DMS153 treated with DMSO at 0.1 percent for 48 hours (cell line): ENCODE measurements around the gene MGME1.

Source experiments
- DNase-seq: peaks from one replicate; lab custom pipeline; 2025; ENCODE audit not compliant: unreplicated experiment; lab: John Stamatoyannopoulos, UW

MGME1 gene, protein sequence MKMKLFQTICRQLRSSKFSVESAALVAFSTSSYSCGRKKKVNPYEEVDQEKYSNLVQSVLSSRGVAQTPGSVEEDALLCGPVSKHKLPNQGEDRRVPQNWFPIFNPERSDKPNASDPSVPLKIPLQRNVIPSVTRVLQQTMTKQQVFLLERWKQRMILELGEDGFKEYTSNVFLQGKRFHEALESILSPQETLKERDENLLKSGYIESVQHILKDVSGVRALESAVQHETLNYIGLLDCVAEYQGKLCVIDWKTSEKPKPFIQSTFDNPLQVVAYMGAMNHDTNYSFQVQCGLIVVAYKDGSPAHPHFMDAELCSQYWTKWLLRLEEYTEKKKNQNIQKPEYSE

DNA sequence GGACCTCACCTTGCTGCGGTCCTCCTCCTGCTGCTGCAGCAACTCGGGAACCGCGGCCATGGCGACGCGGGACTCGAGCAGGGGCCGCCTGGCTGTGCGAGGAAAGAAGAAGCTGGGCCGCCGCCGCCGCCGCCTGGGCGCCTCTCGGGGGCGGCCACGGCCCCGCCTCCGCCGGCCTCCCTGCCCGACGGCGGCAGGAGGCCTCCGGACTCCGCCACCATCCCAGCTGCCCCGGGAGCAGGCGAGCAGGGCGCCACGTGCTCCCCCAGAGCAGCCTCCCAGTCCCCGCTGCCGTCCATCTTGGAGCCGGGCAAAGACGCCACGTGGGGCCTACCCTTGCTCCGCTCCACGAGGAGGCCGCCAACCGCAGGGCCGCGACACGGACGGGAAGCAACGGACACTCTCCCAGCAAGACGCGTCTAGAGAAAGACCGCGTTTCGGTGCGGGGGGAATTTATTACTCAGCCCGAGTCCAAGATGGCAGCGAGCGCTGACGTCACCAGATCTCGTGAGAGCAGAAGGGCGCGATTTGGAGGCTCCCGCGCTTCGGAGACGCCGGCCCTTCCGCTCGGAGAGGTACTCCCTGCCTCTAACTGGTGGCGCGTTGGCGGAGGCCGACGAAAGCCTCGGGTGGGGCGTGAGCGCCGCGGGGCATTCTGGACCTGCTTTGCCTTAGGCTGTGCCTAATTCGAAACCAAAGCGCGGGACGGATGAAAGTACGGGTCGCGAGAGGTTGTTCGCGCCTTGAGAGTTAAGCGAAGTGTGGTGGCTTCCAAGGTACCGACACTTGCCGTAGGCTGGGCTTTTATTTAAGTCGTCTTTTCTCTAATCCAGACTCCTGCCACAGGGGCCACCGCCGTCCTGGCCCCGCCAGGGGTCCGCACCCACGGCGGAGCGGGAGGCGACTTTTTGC lies at the start of gene MGME1, which contains the start of gene SNX5:
MGME1 (plus strand) TSS at position 653 of the 912 bp plus-strand sequence. CDS start 842 bp downstream, outside the sequence.
SNX5 (minus strand) TSS at position 429 of the 912 bp plus-strand sequence; CDS start at position 60, 369 bp downstream.
- DNase-seq = peak; percentile 96

DNA sequence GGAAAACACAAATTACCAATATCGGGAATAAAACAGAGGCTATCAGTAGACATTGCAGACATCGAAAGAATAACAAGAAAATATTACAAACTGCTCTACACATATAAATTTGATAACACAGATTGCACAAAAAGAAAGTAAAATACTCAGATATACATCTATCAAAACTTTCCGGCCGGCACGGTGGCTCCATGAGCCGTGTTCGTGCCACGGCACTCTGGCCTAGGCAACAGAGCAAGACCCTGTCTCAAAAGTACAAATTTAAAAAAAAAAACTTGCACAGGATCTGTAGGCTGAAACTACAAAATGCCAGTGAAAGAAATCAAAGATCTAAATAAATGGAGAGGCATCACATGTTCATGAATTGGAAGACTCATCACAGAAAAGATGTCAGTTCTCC lies 49.7 kb upstream of the MGME1 start:
- no peak for DNase-seq

DNA sequence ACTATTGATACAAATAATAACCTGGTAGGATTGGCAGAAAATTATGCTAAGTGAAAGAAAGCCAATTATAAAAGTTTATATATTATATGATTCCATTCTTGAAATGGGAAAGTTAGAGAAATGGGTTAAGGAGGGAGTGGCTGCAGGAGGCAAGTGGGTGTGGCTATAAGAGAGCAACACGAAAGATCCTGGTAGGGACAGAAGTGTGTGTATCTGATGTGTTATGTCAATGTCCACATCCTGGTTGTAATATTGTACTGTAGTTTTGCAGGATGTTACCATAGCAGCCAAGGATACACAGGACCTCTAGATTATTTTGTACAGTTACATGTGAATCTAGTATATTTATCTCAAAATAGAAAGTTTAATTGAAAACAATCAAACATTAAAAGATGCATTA lies 47.0 kb upstream of the MGME1 start:
- no peak for DNase-seq

DNA sequence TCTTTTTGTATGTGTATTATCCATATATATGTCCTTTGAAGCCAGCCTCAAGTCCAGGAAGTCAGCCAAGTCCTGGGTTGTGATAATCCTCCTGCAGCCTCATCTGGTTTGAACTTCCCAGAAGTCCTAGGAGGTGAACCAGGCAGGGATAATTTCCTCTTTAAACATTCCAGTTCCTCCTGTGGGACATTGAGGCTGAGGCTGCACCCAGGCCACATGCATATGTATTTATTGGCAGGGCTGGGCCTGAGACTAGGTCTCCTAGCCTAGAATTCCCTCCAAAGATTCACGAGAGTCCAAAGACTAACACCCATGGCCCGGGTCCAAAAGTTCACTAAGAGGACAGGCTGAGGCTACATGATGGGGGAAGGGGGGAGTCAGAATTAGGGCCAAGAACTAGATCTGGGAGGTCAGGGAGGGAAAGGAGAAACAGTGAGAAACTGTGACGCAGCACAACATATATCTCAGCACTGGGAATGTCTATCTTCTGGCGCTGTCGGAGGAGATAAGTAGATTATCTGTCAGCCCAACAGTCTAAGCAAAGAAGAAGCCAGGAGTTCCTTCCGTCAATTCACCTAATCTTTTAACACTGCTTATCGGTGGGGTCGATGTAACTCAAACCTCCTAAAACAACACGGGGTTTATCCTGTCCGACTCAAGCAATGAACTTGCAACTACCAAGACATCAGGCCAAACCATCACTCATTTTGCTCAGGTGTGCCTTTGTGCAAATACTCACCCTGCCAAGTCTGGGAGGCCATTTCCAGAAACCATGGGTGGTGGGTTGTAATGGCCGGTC lies 43.5 kb upstream of the MGME1 start:
- no peak for DNase-seq

DNA sequence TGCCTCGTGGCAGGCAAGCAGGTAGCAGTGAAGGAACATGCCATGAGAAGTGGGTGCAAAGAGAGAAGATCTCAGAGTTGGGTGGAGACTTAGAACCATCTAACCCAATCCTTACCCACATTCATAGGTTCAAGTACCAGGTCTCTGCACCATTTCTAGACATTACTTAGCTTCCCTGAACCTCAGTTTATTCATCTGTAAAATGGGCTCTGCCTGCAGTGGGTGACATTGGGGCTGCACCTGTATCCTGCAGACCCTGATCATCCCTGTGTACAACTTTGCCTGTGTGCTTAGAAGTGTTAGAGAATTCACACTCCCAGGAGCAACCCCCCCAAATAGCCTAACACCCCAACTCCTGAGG lies 42.9 kb upstream of the MGME1 start:
- DNase-seq = no peak

DNA sequence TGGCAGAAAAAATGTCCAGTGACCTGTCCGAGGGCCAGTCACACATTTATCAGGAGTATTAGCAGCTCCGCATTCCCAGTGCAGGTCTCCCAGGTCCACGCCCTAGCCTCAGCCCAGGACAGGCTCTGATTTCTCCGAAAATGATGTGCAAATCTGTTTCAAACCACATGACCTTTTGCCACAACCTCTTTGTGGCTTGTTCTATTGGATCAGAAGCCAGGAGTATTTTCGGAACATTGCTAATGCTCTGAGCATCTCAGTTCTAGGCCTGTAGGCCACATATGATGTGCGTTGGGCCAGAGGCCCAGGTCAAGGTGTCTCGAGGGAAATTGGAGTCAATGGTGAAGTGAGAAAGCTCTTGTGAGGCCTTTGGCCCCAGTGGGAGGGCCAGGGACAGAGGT lies 40.6 kb upstream of the MGME1 start:
- no peak for DNase-seq

DNA sequence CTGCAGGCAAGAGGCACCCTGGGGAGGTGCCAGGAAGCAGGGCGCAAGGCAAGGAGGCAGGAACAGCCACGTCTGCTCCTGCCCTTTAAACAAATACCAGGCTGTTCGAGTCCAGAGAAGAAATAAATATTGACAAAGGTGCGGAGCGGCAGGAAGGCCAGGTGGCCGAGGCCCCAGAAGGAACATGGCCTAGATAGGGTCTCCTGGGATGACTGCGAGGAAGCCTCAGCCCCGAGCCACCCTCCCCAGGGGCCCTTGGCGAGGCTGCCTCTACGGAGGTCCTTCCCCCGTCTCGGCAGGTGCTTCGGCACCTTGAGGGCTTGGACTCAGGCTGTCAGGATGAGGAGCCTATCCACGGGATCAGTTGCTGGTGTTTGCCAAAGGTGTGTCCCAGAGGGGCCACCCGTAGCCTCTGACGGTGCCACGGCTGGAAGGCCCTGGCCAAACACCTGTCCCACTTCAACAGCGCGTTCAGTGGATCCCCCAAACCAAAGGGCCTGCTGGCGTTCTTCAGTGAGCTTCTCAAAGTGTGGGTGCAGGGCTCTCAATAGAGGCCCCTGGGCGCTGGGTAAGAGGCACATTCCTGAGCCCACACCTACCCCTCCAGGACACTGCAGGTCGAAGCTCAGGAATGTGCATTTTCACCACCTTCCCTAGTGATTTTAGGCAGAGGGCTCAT lies 40.0 kb upstream of the MGME1 start:
- no peak for DNase-seq

DNA sequence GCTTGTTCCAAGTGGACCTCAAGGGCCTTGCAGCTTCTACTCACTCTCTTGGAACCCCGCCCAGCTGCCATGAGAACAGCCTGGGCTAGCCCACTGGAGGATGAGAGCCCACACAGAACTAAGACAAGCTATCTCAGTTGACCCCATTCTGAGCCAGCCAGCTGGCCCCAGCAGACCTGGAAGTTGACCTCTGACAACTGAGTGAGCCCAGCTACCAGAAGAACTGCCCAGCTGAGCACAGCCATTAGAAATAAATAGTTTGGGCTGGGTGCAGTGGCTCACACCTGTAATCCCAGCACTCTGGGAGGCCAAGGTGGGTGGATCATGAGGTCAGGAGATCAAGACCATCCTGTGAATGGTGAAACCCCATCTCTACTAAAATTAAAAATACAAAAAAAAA lies 37.3 kb upstream of the MGME1 start:
- no peak for DNase-seq

DNA sequence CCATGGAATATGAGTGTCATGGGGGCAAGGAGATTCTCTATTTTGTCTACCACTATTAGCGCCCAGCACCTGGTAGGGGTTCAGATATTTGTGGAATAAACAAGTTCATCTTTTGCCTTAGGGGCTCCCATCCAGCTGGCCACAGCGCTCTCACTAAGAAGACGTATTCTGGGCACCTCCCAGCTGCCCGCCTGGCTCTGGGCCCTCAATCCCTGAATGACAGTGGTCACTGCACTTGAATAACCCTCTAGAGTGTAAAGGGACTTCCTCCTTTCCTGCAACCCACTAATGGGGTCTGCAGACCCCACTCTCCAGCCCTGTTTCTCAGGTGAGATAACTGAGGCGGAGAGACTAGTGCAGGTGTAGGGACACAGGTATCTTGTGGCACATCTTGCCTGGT lies 36.4 kb upstream of the MGME1 start:
- no peak for DNase-seq

DNA sequence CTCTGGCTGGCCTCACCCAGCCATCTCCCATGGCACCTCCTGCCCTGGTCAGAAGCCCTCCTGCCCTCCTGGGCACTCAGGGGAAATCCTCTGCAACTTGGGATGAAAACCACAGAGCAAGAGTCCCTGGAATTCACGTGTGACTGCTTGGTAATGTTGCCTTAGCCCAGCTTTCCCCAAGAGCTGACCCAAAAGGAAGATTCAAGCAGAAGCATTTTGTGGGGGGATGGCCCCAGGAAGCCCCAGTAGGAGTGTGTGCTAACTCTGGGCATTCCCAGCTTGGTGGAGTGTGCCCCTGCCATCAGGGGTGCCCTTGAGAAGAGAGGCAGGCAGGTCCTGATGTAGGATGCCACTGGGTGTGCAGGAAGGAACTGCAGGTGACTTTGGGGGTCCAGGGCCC lies 35.7 kb upstream of the MGME1 start:
- no peak for DNase-seq

DNA sequence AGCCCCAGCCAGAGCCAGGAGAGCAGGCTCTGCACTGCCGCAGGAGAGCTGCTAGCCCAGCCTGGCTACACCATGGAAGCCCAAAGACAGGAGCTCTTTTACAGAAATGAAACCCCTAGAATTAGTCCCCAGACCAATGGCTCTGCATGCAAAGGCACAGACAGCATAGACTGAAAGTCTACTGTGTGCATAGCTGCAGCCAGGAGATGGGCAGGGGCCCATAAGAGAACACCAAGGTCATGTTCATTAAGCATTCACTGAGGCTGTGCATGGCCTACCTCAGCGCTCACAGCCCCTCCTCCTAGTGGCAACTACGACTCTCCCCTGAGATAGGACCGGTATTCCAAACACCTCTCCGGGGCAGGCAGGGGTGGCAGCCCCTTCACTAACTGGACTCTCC lies 35.1 kb upstream of the MGME1 start:
- no peak for DNase-seq

DNA sequence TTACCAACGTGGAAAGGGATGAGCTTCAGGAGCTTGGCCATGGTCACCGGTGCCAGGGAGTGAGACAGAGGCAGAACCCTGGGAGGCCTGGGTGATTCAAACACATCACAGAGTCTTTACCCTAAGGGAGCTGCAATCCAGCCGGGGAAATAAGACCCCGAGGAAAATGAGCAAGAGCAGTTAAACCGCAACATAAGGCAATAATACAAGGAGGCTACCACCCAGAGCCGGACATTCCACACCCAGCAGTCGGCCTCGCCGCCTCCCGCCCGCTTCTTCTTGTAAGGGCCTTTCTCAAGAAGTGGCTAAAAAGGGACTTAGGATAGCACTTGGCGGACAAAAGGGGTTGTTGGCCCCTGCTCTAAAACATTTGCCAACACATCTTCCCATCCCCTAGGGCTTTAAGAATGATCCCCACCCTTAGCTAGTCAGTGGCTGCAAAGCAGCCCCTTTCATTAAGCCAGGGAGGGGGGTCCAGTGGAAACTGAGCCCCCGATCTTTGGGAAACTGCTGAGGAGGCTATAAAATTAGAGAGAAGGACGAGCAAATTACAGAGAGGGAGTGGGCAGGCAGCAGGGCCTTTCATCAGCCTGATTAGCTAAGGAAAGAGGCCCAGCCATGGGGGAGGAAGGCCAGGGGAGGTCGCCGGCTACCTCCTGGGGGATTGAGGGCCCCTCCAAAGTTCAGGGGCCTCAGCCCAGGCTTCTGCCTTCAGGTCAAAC lies 34.5 kb upstream of the MGME1 start:
- DNase-seq = no peak

DNA sequence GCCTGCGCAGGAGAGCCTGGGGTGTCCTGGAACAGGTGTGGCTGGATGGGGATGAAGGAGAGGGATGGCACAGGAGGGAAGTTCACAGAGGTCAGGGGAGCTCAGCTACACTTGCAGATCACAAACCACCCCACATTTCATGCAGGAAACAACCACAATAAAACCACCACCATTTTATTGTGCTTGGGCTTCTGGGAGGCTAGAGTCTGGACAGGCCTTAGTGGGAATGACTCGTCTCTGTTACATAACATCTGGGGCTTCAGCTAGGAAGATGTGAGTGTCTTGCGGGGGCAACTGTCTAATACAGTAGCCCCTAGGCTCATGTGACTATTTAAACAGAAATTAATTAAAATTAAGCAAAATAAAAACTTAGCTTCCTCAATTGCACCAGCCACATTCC lies 33.6 kb upstream of the MGME1 start:
- DNase-seq = no peak

DNA sequence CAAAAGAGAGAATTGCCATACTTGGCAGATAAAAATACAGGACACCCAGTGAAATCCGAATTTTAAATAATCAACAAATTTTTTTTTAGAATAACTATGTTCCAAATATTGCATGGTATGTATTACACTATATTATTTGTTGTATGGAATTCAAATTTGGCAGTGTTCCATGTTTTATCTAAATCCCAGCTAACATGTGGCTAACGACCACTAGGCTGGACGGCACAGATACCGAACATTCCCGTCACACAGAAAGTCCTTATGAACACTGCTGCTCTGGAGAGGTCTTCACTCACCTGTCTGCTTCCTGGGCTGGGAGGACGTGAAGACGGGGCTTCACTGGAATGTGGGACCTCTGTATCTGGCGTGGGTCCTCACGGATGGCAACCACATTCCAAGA lies 33.1 kb upstream of the MGME1 start:
- no peak for DNase-seq

DNA sequence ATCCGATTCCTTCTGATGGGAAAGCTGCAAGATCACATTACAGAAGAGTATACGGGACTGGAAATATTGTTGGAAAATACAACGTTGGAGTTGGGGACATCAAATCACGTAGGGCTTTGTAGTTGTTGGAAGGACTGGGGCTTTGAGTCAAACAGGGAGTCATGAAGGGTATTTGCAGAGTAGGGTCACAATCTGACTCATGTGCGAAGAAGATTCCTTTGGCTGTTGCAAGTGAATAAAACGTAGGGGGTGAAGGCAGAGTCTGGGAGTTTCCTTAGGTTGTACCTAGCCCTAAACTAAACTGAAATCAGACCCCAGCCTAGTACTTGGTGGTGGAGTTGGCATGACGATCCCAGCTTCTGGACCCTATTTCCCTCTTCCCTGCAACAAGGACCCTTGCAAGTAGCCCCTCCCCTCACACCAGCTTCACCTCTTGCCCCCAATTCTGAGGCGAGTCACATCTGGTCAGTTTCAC lies 32.5 kb upstream of the MGME1 start:
- no peak for DNase-seq

DNA sequence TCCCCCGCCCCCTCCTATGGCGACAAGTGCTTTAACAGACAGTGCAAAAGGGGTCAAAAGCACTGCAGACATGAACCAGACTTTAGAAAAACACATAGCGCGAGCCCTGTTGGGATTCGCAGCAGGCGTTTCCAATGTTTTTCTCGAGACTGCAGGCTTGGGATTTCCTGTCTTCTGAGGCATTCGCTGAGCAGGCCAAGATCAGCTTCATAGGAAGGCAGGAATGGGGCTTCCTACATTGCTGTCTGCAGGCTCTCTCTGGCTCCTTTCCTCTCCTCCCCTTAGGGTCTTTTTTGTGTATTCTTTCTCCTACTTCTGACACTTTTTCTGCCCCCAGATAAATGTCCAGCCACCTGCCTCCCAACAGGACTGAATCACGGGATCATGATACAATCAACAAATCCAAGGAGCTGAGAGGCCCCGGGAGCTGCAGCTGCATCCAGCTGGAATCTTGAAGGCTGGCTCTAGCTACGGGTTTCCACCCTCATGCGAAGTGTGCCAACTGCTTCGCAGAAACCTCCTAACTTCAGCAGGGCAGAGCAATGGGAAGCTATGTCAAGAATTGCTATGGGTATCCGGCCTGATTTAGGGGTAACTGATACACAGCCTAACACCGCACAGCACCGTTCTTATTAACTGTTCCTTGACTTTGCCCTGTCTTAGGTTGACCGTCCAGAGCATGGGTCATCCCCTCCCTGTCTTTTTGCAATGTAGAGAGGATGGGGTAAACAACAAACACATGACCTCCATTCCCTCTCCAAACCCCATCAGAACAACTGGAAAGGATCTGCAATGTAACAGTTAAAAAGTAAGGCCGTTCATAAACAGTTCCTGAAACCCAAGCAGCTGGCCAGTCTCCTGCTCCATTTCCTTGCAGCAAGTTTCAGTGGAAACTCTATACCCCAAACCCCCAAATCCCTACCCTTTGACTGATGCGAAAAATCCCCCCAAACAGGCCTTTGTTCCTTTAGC lies 31.8 kb upstream of the MGME1 start:
- no peak for DNase-seq

DNA sequence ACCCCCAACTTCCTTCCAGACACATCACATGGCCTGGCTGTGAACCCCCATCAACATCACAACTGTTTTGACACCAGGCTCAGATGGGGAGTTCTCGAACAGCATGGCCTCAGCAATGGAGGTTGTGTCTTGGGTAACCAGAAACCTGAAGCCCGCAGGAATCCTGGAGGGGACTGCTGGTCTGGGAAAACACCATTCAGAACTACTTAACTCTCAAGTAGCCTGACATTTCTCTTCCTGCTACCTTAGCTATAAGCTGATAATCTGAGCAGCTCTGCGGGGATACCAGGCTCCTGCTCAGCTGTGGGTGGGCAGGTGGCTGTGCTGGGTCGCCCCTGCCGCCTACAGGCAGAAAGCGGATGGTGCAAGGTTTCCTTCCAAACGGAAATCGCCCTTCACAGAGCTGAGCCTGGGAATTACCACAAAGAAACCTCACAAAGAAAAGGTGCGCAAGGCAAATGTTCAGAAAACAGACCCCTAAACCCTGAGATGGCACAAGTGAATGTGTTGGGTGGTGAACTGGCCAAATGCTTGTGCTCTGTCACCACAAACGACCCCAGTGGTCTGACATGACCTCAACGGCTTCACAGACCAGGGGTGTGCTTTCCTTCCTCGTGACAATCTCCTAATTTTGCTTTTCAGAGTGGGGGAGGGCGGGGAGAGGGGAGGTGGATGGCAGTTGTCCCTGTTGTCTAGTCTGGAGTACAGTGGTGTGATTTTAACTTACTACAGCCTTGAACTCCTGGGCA lies 29.8 kb upstream of the MGME1 start:
- DNase-seq = peak; percentile 67

DNA sequence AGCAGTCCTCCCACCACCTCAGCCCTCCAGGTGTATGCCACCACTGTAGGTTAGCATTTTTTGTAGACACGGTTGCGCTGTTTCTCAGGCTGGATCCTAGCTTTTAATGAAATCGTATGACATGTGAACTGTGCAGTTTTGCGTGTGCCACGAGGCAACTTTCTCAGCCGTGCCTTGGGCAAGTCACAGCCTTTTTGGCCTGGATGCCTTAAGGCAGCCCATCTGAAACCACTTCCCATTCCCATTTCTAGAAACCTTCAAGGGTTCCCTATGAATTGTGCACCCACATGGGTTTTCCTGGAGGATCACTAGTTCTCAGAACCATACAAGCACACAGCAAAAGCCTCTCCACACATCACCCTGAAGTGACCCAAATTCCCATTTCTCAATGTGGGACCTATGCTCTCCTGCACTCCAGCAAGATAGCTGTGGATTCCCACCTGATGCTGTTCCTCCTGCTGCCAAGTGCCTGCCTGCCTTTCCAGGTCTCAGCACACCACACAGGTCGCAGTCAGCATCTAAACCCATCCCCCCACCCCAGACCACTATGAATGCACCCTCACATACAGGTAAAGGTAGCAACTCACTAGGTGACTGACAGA lies 29.1 kb upstream of the MGME1 start:
- DNase-seq = no peak
